Measurements from ENCODE around the gene DGCR8. TPM values are rescaled to one million over a fixed set of nuclear protein-coding genes. Genes with fewer than 3 reads are reported as not detected.

The DGCR8 gene
- total RNA-seq, 4 donors from 2014 or later = 9.8 to 27.9 (median 14.7) TPM

- TF ChIP-seq CTCF (IDR thresholded peaks at IDR 0.05; ENCODE audit: low read depth) = no peak
These were observed 60.0 kb downstream of the DGCR8 start for GRCh38 chr22:20140107-20140445.

DNA sequence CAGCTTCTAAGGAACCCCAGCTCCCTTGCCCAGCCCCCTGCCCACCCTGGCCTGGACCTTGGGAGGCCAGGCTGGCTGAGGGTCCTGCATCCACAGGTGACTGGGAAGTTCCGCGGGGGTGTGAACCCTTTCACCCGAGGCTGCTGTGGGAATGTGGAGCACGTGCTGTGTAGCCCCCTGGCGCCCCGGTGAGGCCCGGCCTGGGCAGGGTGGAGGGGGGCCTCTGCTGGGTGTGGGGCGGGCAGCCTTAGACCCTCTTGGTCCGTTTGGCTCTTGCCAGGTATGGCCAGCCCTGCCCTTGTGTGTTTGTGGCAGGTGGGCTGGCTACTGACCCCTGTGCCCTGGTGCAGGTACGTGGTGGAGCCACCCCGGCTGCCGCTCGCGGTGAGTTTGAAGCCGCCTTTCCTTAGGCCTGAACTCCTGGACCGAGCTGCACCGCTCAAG lies 60.5 kb downstream of the DGCR8 start:
- no peak for TF ChIP-seq CTCF (IDR thresholded peaks at IDR 0.05; ENCODE audit: low read depth)

DNA sequence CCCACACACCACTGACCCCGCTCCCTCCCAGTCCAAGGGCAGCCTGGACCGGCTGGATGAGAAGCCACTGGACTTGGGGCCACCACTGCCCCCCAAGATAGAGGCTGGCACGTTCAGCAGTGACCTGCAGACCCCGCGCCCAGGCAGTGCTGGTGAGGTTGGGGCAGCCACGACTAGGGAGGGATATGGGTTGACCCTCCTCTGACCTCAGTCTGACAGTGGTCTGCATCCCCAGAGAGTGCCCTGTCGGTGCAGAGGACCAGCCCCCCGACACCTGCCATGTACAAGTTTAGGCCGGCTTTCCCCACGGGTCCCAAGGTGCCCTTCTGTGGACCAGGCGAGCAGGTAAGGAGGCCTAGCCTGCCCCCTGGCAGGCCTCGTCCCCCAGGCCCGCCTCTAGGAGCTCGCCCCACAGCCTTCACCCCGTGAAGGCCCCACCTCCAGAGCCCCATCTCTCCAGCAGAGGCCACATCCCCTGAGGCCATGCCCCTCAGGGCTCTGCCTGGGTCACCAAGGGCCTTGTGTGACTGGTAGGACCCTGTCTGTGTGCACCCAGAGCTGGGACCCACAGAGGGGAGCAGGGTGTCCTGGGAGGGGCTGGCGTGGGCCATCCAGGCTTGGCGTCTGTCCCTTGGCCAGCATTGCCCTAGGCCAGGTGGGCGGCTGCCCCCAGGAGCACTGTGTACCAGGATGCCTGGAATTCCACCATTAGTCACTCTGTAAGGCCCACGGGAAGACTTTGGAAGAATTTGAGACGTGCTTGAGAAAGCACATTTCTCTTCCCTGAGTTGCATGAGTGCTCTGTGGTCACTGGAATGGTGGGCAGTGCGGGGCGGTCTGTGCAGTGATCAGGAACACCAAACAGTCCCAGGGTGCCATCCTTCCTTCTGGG lies 61.4 kb downstream of the DGCR8 start:
- no peak for TF ChIP-seq CTCF (IDR thresholded peaks at IDR 0.05; ENCODE audit: low read depth)

GRCh38 chr22:20142711-20143621 lies 62.9 kb downstream of the DGCR8 start:
- no peak for TF ChIP-seq CTCF (IDR thresholded peaks at IDR 0.05; ENCODE audit: low read depth)

DNA sequence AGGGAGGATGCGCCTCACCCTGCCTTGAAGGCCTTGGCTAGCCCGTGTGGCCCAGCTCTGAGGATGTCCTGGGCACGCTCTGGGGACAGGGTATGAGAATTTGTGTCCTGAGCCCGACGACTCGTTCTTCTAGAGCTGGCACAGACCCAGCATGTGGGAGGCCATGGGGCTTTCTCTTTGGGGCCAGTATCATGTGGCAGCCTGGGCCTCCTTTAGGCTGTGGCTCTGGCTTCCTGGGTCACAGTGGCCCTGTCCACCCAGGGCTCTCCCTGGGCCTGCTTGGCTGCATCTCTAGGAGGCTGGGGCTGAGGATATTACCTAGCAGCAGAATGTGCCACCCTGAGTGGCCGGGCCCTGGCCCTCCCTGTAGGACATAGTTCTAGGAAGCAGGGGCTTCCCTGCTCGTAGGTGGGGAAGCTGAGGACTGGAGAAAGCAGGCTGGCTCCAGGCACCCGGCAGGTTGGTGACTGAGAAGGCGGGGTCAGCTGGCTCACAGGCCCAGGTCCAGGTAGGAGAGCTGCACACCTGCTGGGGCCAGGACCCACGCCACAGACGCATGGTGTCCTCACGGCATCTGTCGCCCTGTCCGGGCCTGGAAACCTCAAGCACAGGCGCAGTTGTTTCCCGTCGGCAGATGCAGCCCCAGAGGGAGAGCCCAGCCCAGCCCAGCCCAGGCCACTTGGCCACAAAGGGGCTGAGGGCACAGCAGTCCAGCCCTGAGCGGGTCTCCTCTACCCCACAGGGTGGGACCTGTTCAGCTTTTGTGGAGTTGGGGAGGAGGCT lies 64.0 kb downstream of the DGCR8 start:
- TF ChIP-seq CTCF (IDR thresholded peaks at IDR 0.05; ENCODE audit: low read depth) = no peak

- no peak for TF ChIP-seq CTCF (IDR thresholded peaks at IDR 0.05; ENCODE audit: low read depth)
These were observed 65.3 kb downstream of the DGCR8 start for GRCh38 chr22:20145206-20145831.

Data from subcutaneous adipose tissue (tissue), 4 donors.